NCI-H146 (cell line): ENCODE measurements around the gene KCNIP3.
A peak's percentile ranks its signal among the peaks of the same experiment; 100 is the strongest.
"Not testable (repeated sequence)": the region's sequence is repeated elsewhere in the genome, so short reads cannot be mapped to it uniquely, and the experiment has no call there.

ENCODE experiments used
- DNase-seq: peaks from one replicate; lab custom pipeline; 2025; lab: John Stamatoyannopoulos, UW

The KCNIP3 gene

DNA sequence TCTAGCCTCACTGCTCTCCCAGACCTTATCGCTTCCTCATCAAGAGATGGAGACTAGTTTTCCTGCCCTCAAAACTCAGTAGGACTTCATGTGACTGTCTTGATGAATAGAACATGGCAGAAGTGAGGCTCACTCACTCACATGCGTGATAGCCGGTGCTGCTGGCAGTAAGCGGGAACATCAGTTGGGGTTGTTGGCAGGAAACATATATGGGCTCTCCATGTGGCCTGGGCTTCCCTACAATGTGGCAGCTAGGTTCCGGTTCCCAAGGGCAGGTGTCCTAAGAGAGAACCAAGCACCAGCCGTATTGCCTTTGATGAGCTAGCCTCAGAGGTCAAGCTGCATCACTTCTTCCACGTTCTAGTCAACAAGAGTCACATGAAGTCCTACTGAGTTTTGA, 90.2 kb downstream of the KCNIP3 start:
- DNase-seq: no peak

DNA sequence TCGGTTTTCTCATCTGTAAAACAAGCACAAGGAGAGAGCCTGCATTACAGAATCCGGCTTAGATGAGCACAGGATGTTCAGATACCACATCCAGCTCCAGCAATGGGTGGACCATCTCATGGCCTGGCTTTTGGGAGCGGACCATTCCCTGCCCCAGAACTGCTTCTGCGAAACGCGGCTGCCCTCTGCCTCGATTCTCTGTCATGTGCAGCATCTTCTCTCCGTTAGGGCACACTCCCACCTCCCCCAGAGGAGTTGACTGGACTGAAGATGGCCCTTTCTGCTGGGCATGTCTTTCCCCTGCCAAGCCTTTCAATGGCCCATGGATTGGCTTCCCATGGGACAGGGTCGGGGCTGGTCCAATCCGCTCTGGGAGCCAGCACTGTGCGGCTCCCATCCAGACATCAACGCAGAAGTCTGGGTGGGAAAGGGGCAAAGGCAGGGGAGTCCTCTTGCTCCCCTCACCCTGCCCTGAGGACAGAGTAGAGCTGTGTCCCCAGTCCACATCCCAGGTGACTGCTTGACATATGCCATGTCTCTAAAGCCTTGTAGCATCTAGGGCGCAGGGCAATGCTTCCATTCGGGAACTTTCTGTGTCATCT, 91.0 kb downstream of the KCNIP3 start:
- DNase-seq: no peak

DNA sequence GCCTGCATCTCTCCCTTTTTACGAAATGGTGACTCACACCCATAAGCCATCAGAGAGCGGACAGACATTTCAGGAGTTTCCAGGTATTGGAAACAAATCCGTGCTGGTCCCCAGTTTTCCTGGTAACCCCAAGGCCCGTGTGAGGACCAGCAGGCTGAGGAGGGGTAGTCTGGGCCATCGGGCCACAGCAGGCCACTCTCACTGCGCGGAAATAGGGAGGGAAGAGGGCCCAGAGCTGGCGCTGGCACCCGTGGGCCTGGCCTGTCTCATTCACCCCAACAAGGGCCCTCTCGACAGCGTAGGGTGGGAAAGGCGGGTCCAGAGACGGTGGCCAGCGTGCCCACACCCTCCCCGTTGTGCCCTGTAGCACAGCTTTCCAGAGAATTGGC, 91.7 kb downstream of the KCNIP3 start:
- DNase-seq: no peak

DNA sequence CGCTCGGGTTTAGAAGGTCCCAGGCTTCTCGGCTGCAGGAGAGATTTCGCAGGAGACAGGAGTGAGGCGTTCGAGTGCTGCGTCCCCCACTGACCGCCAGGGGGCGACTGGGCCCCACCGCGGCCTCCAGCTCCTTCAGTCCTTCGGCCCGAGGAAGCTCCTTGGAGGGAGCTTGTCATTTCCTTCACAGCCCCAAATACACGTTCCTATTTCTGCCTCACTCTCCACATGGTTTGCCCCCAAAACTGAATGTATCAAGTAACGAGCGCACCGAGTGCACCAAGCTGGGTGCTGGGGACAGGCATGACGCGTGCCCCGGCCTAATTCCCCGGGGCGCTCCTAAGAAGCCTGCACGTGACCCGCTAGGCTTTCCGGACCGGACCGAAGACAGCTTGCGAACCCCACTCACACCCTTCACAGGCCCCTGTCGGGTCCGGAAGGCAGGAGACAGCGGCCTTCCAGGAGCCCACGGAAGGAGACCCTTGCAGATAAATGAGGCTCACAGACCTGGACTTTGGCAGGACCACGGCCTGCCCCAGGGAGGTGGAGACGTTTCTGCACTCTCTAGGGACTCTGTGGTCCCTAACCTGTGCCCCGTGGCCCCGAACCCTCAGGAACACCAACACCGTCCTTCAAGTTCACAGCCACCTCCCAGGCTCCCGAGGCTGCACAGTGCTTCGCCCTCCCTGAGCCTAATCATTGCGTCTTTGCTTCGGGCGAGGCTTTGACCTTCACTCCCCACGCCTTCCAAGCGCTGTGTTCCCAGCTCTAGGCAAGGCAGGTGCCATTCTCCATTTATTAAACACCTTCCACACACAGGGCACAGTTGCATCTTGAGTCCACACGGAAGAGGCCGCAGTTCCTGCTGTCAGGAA, 92.3 kb downstream of the KCNIP3 start:
- DNase-seq: peak; percentile 30

DNA sequence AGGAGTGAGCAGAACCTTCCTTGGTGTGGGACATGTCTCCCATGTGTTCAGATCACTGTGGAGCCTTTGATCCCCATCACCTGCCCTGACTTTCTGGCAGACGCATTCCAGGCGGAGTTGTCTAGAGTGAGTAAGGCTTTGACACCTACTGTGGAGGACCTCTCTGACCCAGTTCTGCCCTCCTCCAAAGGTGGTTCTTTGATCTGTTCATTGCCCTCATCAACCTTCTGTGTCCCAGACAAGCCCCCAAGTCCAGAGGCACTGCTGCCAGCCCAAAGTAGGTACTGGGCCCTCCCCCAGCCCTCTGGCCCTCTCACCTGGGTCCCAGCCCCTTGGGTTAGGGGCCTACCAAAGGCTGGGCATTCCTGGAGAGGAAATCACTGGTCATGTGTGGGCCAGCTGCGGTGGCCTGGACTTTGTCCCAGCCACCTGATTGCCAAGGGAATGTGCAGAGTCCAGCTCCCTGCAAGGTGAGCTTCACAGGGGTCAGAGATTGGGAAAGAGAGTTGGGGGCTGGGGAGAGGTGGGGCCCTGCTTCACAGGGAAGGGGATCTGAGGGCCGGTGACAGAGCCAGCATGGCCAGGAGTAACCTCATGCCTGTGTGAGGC, 93.2 kb downstream of the KCNIP3 start:
- no peak for DNase-seq

DNA sequence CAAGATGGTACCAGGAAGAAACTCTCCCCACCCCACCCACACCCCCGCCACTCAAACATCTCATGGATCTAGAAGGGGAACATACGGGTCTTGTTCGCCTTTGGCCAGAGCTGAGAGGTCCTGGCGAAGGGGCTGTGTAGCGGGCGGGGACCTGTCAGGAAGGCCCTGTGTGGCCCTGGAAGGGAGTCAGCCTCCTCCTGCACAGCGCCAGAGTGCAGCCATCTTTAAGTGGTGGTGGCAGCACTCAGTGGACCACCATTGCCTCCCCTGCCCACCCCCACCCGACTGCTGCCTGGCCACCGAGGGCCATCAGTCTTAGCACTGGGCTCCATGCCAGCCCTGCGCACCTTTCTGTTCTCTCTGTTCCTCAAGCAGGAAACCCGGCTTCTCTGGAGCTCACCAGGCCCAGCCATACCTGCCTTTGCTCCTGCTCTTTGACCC, 93.8 kb downstream of the KCNIP3 start:
- no peak for DNase-seq

DNA sequence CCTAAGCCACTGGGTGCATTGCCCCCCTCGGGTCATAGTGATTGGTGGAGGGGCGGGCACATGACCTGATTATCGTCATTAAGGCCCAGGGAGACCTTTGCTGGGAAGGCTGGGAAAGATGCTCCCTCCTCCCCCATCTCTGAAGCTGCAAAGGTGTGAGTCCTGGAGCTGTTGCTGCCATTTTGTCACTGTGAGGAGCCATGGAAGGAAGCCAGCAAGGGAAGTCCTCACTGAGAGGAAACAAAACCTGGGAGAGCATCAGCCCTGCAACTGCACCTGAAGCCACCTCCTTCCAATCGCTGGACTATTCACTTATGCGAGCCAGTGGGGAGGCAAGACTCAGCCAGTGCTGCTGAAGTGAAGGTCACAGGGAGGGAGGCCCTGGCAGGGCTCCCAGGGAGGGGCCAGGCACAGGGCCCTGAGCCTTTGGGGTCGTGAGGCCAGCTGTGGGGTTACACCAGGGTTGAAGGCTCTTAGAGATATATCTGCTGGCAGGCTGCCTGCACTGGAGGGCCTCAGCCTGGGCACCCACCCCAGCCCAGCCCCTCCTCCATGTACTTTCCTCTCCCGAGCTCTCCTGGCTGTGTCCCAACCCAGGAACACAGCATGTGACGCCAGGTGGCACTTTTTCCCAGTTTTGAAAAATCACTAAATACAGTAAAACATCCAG, 94.6 kb downstream of the KCNIP3 start:
- DNase-seq: no peak

DNA sequence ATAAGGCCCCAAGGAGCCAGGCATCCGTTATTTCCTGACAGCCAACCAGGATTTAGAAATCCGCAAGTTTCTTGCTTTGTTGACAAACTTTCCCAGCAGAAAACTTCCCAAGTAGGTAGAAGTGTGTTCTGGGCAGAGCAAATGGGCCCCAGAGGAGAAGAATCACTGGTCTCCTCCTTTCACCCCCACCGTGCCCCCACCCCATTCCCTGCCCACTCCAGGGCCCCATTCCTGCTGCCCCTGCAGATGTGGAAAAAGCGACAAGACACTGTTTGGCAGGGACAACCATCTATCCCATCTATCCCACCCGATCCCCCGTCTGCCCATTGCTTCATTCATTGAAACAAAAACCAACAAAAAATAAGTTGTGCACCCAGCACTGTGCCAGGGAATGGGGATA, 95.2 kb downstream of the KCNIP3 start:
- DNase-seq: no peak

DNA sequence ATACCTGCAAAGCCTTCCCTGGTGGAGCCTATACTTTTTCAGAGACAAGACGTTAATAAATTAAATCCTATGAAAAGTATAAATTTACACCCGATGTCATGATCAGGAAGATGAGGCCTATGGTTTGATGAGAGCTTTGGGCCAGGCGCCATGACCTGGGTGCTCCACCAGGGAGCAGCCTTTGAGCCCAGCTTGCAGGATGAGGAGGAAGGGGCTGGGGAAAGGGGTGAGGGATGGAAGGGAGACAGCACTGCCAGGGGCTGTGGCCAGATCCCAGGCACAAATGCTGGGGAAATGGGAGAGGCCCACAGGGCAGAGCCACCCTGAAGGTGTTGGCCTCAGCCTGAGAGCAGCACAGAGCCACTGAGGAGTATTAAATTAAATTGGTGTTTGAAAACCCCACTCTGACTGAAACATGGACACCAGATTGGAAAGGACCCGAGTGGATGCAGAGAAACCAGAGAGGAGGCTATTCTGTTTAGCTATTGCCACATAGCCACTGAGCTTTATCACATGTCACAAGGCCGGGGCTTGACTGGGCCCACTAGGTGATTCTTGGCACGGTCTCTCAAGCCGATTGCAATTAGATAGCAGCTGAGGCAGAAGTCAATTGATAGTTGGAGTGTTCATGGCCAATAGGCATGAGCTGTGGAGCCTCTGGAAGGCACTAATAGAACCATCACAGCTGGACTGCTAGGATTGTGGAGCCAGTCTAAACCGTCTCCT, 95.7 kb downstream of the KCNIP3 start:
- DNase-seq: no peak

DNA sequence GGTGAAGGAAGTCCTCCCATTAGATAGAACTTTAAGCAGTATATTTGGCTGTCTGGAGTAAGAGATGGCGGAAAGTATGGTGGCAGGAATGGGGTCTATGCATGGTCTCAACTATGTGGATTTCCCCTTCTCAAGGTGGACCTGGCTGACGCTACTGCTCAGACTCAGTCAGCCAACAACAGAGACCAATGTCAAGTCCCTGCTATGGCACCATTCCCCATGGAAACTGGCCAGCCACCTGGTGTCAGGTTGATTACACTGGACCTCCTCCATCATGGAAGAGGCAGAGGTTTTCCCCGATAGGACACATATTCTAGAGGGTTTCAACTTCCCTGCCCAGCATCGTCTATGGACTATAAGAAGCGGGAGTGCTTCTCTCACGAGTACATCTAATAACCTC, 96.8 kb downstream of the KCNIP3 start:
- DNase-seq: no peak

DNA sequence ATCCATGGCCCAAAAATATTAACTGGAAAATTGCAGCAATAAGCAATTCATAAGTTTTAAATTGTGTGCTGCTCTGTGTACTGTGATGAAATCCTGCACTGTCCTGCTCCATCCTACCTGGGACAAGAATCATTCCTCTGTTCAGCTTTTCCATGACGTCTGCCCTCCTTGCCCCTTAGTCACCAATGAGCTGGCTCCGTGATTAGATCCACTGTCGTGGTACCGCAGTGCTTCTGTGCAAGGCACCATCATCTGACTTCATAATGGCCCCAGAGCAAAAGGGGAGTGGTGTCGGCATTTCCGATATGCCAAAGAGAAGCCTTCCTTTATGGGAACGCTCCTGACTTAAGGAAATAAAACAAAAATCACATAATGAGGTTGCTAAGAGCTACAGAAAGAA, 101.9 kb downstream of the KCNIP3 start:
- no peak for DNase-seq

DNA sequence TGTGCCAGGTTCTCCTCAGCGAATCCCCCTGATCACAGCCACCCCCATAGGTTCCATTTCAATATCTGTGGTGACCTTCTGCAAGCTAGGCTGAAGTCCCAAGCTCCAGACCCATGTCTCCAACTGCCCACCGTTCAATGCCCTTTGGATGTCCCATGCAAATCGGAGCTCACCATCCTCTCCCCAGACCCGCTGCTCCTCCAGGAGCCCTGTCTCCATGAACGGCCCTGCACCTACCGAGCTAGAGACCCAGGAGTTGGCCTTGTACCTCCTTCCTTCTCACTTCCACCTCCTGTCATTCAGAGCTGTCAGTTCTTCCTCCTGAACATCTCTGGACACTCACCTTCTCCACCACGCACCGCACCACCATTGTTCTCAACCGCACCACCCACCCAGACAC, 104.3 kb downstream of the KCNIP3 start:
- no peak for DNase-seq

DNA sequence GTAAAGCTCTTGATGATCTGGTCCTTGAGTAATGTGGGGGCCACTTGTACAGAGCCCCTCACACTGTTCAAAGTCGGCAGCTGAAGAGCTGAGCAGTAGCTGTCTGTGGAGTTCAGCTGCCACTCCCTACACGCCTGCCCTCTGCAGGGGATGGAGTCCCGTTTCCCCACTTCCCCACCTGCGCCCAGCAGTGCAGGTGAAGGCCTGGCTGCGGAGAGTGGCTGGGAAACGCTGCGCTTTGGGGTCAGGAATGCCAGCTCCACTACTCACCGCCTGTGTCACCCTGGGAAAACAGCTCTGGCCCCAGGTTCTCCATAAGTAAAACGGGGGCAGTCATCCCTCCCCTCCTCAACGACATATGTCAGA, 104.8 kb downstream of the KCNIP3 start:
- peak; percentile 45 for DNase-seq

DNA sequence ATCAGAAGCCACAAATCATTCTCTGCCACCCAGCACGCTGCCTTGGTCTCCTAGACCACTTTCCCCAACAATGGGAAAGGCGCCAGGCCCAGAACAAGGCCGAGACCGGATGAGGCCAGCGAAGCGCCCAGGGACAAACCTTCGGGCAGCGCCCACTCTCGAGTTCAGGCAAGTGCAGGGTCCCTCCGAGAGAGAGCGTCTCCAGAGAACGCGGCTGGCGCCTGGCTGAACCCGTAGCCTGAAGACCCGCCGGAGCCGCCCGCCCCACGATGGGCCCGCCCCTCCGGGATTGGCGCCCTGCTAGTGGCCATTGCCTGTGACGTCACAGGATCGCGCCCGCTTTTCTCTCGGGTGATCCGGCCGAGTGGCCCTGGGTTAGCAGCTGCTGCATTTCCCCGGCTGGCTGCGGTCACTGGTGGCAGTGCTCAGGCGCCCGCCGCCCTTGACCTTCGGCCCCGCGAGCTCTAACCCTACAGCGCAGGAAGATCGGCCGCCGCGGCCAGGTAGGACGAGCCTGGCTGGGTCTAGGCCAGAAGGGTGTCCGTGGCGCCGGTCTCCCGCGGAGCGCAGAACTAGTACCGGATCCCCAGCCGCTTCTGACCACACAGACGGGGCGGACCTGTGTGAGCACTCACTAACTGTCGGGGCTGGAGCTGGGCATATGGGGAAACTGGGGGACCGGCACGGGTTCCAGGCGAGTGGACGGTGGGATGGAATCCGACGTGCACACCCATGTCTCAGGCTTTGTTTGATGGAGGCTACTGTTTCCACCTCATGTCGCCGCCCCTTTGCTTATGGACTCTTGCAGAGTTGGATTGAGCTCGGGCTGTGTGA, 105.4 kb downstream of the KCNIP3 start, which contains the start of gene FAHD2A:
TSS of gene FAHD2A (plus strand) at position 339 of the 834 bp plus-strand sequence. CDS start 2,851 bp downstream, outside the sequence.
- peak; percentile 93 for DNase-seq

DNA sequence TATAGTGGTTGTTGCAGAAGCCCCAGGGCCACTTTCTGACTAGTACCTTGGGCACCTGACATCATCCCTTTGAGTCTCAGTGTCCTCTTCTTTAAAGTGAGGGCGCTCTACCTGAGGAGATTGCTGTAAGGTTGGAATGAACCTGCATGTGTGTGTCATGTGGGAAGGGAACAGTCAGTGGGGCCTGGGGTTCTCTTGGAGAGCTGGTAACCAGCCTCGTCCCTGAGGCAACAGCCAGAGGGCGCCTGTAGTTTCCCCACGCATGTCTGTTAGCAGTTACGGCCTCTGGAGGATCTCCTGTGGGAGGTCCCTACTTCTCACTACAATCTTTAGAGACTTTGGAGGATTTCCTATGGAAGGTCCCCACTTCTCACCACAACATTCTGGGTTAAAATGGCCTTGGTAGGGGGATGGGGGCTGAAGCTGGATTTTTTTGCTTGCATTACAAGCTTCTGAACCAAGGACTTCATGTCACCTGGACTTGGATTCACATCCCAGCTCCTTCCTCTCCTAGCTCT, 106.1 kb downstream of the KCNIP3 start:
- peak; percentile 29 for DNase-seq

DNA sequence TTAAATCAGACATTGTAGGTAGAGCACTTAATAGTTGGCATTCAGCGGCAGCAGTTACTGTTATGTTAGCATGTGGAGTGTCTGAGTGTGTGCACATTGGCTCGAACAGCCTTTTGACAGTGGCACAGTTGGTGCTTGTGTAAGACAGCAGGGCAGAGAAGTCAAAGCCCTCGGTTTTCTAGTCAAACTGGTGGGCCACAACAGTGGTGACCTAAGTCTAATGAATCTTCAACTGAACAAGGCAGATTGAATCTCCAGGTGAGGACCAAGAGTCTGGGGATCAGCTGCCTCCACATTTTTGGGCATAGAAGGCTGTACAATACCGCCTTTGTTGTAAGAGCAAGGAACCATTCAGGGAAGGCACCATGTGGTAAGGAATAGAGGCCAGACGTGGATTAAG, 106.7 kb downstream of the KCNIP3 start:
- DNase-seq: not testable (repeated sequence)

DNA sequence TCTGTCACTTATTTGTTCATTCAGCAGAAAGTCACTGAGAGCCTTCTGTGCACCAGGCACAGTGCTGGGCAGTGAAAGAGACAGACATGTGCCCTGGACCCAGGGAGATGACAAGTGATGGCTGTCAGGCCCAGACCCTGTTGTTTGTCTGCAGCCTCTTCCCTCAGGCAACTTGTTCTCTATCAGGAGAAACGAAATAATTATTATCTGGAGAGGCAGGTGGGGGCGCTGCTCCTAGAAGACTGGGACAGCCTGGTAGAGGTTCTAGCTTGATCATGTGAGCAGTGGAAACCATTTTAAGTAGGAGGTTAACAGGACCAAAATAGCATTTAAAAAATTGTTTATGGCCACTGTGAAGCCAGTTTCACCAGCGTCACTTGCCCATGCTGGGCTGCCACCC, 107.5 kb downstream of the KCNIP3 start:
- not testable (repeated sequence) for DNase-seq

DNA sequence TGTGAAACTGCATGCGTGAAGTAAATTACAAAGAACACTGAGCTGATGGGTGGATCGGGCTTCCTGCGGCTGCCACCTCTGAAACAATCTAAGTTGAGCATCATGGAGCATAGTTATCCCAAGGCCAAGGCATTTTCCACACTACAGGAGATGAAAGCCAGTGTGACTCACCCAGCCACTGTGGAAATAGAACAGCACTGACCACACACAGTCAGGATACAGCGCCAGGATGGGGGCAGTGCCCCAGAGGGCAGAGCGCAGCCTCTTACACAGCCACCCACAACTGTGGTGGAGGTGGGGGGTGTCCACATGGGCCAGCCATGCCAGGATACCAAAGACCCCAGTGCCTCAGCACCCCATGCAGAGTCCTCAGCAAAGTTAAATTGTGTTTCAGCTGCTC, 114.1 kb downstream of the KCNIP3 start:
- not testable (repeated sequence) for DNase-seq

DNA sequence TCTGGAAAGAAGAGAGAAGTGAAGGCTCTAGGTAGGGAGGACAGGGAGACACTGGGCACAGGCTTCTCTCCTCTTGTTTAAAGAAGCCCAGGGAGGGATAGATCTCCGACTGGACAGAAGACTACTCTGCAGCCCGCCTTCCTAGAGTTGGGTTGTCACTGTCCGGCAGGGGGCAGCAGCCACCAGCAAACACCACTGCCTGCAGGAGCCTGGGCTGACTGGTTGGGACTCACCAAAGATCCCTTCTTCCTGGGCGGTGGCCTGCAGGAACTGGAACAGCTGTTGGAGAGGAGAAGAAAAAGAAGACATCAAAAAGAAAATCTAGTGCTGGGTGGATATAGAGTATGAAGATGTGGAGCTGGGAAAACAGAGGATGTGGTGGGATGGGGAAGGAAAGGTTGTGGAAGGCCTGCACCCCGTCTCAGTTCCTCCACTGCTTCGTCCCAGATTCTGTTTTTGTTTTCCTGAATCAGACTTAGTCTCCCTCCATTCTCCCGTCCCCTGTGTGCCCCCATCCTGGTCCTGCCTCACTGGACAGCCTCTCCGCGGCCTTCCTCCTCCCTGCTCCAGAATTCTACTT, 117.0 kb downstream of the KCNIP3 start:
- DNase-seq: peak; percentile 57

DNA sequence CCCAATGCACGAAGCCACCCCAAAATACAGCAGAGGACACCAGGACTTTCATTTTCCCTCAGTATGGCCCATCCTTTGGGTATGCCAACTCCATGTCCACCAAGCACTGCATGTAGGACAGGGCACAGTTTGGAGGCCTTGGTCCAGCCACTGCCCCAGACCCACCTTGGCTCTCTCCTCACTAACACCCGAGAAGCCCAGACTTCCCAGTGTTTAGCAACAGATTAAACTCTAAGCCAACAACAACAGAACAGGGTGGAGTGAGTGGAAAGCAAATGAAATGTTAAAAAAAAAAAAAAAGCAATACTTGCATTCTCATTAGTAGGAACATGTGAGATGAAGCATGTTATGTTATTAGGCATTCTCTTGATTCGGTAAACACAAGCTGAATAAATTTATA, 118.0 kb downstream of the KCNIP3 start:
- DNase-seq: not testable (repeated sequence)
